Inflammatory macrophage (primary cell): ENCODE measurements around the gene FTSJ3.

Source experiments
- DNase-seq, 2 donors: peaks; one replicate each; pipeline ENCODE4 v3.0.0-alpha.2; 2020 to 2022

FTSJ3 gene

DNA sequence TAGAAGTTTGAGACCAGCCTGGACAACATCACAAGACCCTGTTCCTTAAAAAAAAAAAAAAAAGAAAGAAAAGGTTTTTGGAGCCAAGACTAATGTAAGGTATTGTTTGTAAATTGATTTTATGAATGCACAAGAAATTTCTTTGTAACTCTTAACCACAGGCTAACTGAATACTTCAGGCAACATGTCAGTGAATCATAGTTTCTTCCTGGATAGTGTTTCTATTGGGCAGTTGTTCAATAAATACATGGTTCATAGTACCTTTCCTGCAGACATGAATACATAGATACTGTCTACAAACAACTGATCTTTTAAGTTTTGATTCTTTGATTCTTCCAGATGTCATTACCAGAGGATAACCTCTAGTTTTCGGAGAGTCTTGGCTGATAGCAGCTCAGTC is 41.9 kb downstream of the FTSJ3 start:
- no peak for DNase-seq

DNA sequence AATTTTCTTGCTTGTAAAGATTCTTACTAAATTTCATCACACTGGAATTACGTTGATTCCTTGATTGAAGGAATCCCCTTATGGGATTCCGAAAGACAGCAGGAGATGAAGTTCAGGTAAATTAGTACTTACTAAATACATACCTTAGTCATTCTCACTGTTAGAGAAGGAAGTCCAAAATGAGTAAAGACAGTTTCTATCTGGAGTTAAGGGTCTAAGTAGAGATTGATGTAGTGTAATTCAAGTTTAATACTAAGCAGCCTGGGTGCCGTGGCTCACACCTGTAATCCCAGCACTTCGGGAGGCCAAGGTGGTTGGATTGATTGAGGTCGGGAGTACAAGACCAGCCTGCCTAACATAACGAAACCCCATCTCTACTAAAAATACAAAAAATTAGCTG is 43.9 kb downstream of the FTSJ3 start:
- DNase-seq, result no peak

DNA sequence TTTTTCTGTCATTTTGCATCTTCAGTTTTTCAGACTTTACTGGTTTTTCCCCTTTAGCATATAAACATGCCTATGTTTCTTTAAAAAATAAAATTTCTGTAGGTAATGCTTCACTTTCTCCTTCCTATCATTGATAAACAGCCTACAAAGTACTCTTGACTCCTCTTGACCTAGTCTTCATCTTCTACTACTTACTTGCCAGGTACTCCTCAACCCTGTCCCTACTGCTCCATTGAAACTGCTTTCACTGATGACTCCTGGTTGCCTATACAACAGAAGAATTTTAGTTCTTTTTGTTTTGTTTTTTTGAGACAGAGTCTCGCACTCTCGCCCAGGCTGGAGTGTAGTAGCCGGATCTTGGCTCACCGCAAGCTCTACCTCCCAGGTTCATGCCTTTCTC is 46.5 kb downstream of the FTSJ3 start:
- DNase-seq, result no peak

DNA sequence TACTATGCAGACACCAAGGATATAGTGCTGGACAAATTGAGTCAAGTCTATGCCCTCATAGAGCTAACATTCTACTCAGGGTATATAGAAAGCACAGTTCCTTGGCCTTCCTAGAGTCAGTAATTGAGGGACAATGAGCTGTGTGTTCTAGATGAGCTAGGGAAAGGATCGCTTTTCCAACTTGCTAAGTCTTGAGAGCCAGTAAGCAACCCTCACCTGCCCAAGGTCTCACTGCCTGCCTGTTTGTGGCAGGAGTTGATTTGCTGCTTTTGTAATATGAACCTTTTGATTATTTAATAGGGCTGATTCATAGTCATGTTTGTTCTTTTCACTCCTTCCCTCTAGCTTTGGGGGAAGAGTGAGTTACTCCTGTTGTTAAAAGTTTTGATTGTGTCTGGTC is 47.0 kb downstream of the FTSJ3 start:
- DNase-seq, result no peak

DNA sequence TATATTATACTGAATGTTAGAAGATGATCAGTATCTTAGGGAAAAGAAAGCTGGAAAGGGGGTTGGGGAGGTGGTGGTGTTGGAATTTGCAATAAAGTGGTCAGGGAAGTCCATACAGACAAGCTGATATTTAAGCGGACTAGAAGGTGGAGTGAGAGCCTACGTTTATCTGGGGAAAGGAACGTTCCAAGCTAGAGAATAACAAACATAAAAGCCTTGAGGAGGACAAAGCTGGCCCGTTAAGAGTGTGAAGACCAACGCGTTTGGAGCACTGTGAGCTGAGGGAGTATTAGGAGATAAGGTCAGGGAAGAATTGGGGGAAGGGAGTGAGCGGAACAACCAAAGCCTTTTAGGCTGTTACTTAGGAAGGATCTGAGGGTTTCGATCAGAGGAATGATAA is 52.0 kb downstream of the FTSJ3 start:
- no peak for DNase-seq

DNA sequence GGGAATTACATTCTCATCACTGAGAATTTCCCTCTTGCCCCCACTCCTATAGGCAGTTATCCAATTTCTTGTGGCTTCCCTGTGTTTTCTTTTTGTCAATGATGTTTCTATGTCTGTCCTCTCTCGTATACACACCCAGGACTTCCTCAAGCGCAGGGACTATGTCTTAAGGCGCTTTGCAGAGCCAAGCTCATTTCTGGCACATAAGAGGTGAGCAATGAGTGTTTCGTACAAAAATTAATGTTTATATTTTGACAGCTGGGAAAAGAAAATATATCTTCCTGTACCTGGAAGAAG is 52.5 kb downstream of the FTSJ3 start:
- peak; percentile 28 to 44 for DNase-seq

DNA sequence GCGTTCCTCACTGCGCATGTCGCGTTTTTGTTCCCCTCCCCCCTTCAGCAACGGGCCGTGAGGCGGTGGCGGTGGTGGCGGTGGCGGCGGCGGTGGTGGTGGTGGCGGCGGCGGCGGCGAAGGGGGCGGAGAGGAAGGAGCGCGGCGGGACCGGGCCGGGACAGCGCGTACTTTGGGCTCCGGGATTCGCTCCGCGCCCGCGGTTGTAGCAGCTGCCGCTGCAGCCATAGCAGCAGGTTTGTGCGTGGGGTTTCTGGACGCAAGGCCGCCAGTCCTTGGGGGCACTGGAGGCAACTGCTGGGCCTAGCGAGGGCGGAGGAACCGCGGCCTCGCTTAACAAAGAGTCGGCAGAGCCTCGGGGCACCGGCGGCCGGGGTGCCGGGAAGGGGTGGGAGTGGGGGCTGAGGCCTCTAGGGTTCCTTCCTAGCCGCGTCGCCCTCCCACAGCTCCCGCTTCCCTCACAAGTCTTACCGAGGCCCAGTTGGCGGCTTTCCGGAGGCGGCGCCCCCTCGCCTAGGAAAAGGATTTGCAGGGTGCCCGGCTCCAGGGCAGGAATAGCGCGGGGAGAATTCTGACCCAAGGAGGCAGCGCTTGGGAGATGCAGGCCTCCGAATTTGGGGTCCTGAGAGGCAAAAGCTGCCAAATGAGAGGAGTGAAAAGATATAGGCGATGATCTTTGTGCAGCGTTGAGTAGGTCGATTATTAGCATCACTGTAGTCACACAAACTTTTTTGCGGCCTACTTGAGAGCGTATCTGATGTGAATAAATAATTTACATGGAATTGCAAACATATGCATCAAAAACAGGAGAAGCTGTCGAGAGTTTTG is 53.1 kb downstream of the FTSJ3 start, which contains the start of gene DDX42:
Gene DDX42 (plus strand): TSS at position 30 of the 828 bp plus-strand sequence. CDS start 12,880 bp downstream, outside the sequence.
- DNase-seq, result peak in 1 of 2 donors; percentile 69

DNA sequence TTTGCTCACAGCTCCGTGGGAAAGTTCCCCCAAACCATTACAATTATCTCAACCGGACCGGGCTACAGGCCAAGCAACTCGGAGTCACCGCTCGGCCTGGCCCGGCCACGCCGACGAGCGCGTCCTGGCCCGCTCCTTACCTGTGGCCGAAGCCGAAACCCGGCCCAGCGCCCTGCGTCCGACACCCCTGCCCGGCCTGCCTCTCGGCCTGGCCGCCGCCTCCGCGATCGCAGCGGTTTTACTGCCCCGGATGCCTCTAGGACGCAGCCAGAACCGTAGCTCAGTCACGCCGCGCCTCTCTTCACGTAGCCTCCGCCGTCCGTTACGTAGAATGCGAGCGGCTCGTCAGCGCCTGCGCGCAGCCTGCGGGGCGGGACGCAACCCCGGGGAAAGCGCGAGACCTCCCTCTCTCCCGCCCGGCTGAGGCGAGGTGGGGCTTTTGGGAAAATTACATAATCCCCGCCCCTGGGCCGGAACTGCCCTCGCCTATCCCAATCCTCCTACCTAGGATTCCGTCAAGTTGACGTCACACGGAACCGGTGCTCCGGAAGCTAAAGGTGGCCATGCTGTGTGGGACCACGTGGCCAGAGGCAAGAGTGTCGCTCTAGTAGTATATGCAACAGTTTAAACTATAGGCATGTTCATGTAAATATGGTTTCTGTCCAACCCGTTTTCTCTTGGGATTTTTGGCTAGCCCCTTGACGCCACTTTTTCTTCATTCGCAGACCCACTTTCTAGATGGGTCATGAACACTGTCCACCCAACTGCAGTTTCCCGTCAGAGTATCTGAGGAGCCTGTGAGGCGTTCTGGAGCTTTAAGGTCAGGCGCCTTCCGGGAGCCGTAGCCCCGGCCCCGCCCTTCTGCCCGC is 54.0 kb downstream of the FTSJ3 start, which contains the start of gene CCDC47:
Gene CCDC47 (minus strand): TSS at position 326 of the 869 bp plus-strand sequence. CDS start 7,422 bp downstream, outside the sequence.
- peak; percentile 99 to 100 for DNase-seq

DNA sequence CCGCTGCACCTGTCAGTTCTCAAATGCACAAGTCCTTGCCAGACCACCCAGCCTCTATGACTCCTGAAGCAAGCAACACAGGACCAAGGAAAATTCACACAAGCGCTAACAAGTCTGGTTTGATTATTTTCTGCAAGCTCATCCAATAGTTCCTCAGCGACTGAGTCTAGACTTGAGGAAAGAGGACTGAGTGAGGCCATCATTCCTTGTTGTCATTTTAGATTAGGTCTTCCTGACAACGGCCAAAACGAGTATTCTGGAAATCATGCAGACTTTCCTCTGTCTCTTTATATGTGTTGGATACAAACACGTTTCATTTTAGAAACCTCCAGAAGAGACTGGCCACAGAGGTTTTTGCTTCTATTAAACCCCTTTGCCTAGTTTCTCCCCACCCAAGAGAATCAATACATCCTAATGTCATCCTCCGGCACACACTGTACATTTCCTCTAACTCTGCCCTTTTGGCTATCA is 54.6 kb downstream of the FTSJ3 start:
- DNase-seq, result peak; percentile 21 to 24
